GM12878 (cell line): ENCODE data around the gene ZMYND10. TPM values are rescaled to one million over a fixed set of nuclear protein-coding genes. Genes with fewer than 3 reads are reported as not detected.

Experiments used
- ATAC-seq: fragments of 200-7000 bp; cut with Tn5 transposase; 3 replicates; pipeline ENCODE4 v1.9.1; 2020; ENCODE audit warnings: mild to moderate bottlenecking, moderate library complexity
- BruUV-seq: library from RNA; stranded (reverse); fragments of 400-500 nt; replicated peaks from 2 replicates; lab custom pipeline; 2021; lab: Mats Ljungman, UMichigan
- CTCF ChIA-PET: fragments of 300-600 bp; sonication (Branson Sonifier 250); formaldehyde crosslinking; extraction: SDS; loops from one replicate; lab custom pipeline; 2021; ENCODE audit warnings: inconsistent platforms; lab: Yijun Ruan, JAX
- POLR2A ChIA-PET: fragments of 350-600 bp; formaldehyde crosslinking; extraction: SDS; loops from one replicate; lab custom pipeline; 2021; ENCODE audit warnings: inconsistent platforms; lab: Charles Lee
- RAD21 ChIA-PET: fragments of 300-600 bp; sonication (Branson Sonifier 250); formaldehyde crosslinking; loops from one replicate; lab custom pipeline; 2023; ENCODE audit warnings: antibody characterized with exemption; ENCODE audit not compliant: unreplicated experiment; lab: Charles Lee
- SMC1A ChIA-PET: fragments of 300-600 bp; sonication (Branson Sonifier 250); formaldehyde crosslinking; loops from one replicate; lab custom pipeline; 2023; ENCODE audit not compliant: unreplicated experiment, uncharacterized antibody; lab: Charles Lee
- DNase-seq: peaks from one replicate; pipeline ENCODE4 v3.0.0-alpha.2; 2011; ENCODE audit warnings: low read depth, low spot score
- FAIRE-seq: peaks from 3 replicates; lab custom pipeline; 2011; peaks lifted over from hg19 to GRCh38; lab: Jason Lieb, UNC
- H2AFZ ChIP-seq: 2 replicates; pipeline ENCODE4 v1.6.0; 2011; ENCODE audit warnings: low read depth, low read length, control low read depth; ENCODE audit not compliant: control insufficient read depth
- H3K27ac ChIP-seq: 2 replicates; pipeline ENCODE4 v1.5.1; 2011; ENCODE audit warnings: control low read depth; ENCODE audit not compliant: control insufficient read depth, insufficient read depth
- H3K27me3 ChIP-seq, 2 experiments: replicated peaks in 1 of 2; 2 replicates each; pipeline versions ENCODE4 v1.6.0 to v1.6.1; 2011; ENCODE audit warnings: low read length in 1 of 2; ENCODE audit not compliant: control insufficient read depth in 2 of 2, insufficient read depth in 2 of 2
- H3K36me3 ChIP-seq, 2 experiments: 2 replicates each; pipeline ENCODE4 v1.5.1; 2011; ENCODE audit warnings: low read length in 1 of 2; ENCODE audit not compliant: control insufficient read depth in 2 of 2, insufficient read depth in 2 of 2
- H3K4me1 ChIP-seq: 2 replicates; pipeline ENCODE4 v1.6.1; 2011; ENCODE audit warnings: mild to moderate bottlenecking, low read length, moderate library complexity, mixed read lengths; ENCODE audit not compliant: control insufficient read depth, insufficient read depth
- H3K4me2 ChIP-seq: 2 replicates; pipeline ENCODE4 v1.6.0; 2011; ENCODE audit warnings: control low read depth; ENCODE audit not compliant: control insufficient read depth, insufficient read depth
- H3K4me3 ChIP-seq: fragments of 200-600 bp; sonication (generic); 2 replicates; pipeline ENCODE4 v1.5.1; 2016
- H3K79me2 ChIP-seq: 2 replicates; pipeline ENCODE4 v1.6.0; 2011; ENCODE audit warnings: low read length; ENCODE audit not compliant: control insufficient read depth, insufficient read depth
- H3K9ac ChIP-seq: 2 replicates; pipeline ENCODE4 v1.8.0; 2011; ENCODE audit warnings: low read length, control low read depth, mixed read lengths; ENCODE audit not compliant: control insufficient read depth, insufficient read depth
- H3K9me3 ChIP-seq: replicated peaks from 3 replicates; pipeline ENCODE4 v1.5.1; 2011; ENCODE audit warnings: mild to moderate bottlenecking, low read length; ENCODE audit not compliant: control insufficient read depth, insufficient read depth
- H4K20me1 ChIP-seq: 2 replicates; pipeline ENCODE4 v1.6.0; 2011; ENCODE audit not compliant: control insufficient read depth, insufficient read depth
- BHLHE40 ChIP-seq, 2 experiments: fragments of 450-650 bp in 1 of 2; IDR thresholded peaks; 2 replicates each; pipeline ENCODE4 v1.6.1; 2011 to 2017; ENCODE audit warnings: low read depth in 2 of 2, borderline replicate concordance in 1 of 2, improper control_type of control experiment in 1 of 2, low read length in 1 of 2, mild to moderate bottlenecking in 1 of 2
- EED ChIP-seq: sonication (generic); IDR thresholded peaks from 2 replicates; pipeline ENCODE4 v1.6.1; 2016; ENCODE audit warnings: antibody characterized with exemption, low read depth
- MYC ChIP-seq: IDR thresholded peaks from 2 replicates; pipeline ENCODE4 v1.6.1; 2011; ENCODE audit warnings: mild to moderate bottlenecking, low read length, moderate library complexity, inconsistent platforms; ENCODE audit not compliant: insufficient read depth, insufficient replicate concordance, insufficient read length, severe bottlenecking
- POU2F2 ChIP-seq: IDR thresholded peaks from 3 replicates; pipeline ENCODE4 v1.6.1; 2011; ENCODE audit warnings: low read depth, mild to moderate bottlenecking, low read length, borderline replicate concordance
- RAD21 ChIP-seq: IDR thresholded peaks from 2 replicates; pipeline ENCODE4 v1.6.1; 2011; ENCODE audit warnings: mild to moderate bottlenecking, low read depth, low read length, moderate library complexity; ENCODE audit not compliant: insufficient read depth
- WGBS: methylation state at CpG from one replicate; pipeline ENCODE4 v1.1.6; 2016; ENCODE audit warnings: low lambda C conversion rate; ENCODE audit not compliant: insufficient replicate concordance, insufficient coverage; ENCODE audit errors: missing lambda C conversion rate; 5-methylcytosine and 5-hydroxymethylcytosine counted together
- in situ Hi-C: fragments of 300-500 bp; cut with MboI; formaldehyde crosslinking; loops from 9 replicates; pipeline ENCODE4 v1.14.3; 2018; ENCODE audit warnings: mixed read lengths
- intact Hi-C: fragments of 100-400 bp; cut with micrococcal nuclease; formaldehyde crosslinking; loops from one replicate; pipeline ENCODE4 v1.14.2; 2022; ENCODE audit not compliant: unreplicated experiment
- polyA plus RNA-seq, 11 experiments: library from polyadenylated mRNA; depleted of rRNA in 4 of 11; unstranded in 6 of 11; stranded (reverse) in 5 of 11; fragments of >200 nt; fragmentation: Nextera tagmentation in 4 of 11; fragmentation: Illumina TruSeq in 1 of 11; extraction: Ambion mirVana in 4 of 11; extraction: Trizol in 1 of 11; gene quantifications; 1 replicate in 1 of 11; 2 replicates in 10 of 11; pipeline versions ENCODE4 v1.2.1 to v1.2.3, GENCODE V29; 2011 to 2016; ENCODE audit warnings: inconsistent platforms in 2 of 11, missing spikeins in 2 of 11, low read depth in 1 of 11
- total RNA-seq, 4 experiments: library from RNA; depleted of rRNA in 3 of 4; stranded (reverse); fragments of >200 nt in 3 of 4; fragmentation: Illumina TruSeq in 1 of 4; extraction: Trizol in 1 of 4; gene quantifications; 2 replicates each; pipeline versions ENCODE4 v1.2.1 to v1.2.3, GENCODE V29; 2013 to 2021
- TF ChIP-seq, protein P1 (sequence below): IDR thresholded peaks from 2 replicates; pipeline ENCODE4 v1.6.1; 2011; ENCODE audit warnings: low read depth, low read length, improper control_type of control experiment, borderline replicate concordance
- TF ChIP-seq, protein P2 (sequence below): IDR thresholded peaks from 2 replicates; pipeline ENCODE4 v1.6.1; 2012; ENCODE audit warnings: improper control_type of control experiment, low read depth, low read length; ENCODE audit not compliant: insufficient replicate concordance

ZMYND10 gene
- total and polyA plus RNA-seq, 10 of the 15 experiments (the other 5 are each of a cell fraction or from before 2014, with no cell fraction given) = 0.11 to 1.0 (median 0.37) TPM

DNA sequence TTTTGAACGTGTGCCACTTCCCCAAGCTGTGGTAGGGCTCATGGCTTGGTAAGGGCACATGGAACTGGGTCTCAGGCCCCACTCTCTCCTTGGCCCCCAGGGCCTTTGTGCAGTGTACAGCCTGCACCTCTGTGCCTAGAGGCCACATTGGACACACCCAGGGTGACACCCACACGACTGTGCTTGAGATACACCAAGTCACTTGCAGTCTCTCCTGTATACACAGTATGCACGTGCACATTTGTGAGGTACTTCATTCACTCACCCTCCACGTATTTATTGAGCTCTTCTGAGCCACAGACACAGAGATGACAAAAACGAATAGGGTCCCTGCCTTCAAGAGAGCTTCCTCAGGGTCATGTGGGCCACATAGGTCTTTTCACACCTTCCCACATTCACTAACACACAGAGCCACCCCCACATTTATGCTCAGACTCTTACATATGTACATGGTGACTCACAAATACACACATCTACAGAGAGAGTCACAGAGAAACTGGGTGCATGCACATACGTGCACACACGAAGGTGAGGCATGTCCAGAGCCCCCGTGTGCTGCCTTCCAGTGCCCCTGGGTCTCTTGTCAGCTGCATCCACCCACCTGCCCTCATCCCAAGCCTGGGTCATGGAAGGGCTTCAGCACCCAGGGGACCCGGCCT lies 23.6 kb upstream of the ZMYND10 start:
- TF ChIP-seq MYC (no peak), BHLHE40 (IDR thresholded peaks at IDR 0.05; ENCODE audit: borderline replicate concordance in 1 of 2, low read depth in 2 of 2, low read length in 1 of 2) (peak in 1 of 2 experiments; percentile 27; a peak in 1 of 4 replicates), POU2F2 (no peak), RAD21 (no peak), EED (no peak)
- TF ChIP-seq, protein P1, sequence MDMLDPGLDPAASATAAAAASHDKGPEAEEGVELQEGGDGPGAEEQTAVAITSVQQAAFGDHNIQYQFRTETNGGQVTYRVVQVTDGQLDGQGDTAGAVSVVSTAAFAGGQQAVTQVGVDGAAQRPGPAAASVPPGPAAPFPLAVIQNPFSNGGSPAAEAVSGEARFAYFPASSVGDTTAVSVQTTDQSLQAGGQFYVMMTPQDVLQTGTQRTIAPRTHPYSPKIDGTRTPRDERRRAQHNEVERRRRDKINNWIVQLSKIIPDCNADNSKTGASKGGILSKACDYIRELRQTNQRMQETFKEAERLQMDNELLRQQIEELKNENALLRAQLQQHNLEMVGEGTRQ = no peak
- TF ChIP-seq, protein P2, sequence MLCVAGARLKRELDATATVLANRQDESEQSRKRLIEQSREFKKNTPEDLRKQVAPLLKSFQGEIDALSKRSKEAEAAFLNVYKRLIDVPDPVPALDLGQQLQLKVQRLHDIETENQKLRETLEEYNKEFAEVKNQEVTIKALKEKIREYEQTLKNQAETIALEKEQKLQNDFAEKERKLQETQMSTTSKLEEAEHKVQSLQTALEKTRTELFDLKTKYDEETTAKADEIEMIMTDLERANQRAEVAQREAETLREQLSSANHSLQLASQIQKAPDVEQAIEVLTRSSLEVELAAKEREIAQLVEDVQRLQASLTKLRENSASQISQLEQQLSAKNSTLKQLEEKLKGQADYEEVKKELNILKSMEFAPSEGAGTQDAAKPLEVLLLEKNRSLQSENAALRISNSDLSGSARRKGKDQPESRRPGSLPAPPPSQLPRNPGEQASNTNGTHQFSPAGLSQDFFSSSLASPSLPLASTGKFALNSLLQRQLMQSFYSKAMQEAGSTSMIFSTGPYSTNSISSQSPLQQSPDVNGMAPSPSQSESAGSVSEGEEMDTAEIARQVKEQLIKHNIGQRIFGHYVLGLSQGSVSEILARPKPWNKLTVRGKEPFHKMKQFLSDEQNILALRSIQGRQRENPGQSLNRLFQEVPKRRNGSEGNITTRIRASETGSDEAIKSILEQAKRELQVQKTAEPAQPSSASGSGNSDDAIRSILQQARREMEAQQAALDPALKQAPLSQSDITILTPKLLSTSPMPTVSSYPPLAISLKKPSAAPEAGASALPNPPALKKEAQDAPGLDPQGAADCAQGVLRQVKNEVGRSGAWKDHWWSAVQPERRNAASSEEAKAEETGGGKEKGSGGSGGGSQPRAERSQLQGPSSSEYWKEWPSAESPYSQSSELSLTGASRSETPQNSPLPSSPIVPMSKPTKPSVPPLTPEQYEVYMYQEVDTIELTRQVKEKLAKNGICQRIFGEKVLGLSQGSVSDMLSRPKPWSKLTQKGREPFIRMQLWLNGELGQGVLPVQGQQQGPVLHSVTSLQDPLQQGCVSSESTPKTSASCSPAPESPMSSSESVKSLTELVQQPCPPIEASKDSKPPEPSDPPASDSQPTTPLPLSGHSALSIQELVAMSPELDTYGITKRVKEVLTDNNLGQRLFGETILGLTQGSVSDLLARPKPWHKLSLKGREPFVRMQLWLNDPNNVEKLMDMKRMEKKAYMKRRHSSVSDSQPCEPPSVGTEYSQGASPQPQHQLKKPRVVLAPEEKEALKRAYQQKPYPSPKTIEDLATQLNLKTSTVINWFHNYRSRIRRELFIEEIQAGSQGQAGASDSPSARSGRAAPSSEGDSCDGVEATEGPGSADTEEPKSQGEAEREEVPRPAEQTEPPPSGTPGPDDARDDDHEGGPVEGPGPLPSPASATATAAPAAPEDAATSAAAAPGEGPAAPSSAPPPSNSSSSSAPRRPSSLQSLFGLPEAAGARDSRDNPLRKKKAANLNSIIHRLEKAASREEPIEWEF = no peak
- no peaks in the 10 kb centered on the region for H3K9me3 ChIP-seq
- no peak for DNase-seq
- H3K27ac ChIP-seq = no peak overlapping the region
- no TSS peak for BruUV-seq
- 15% methylated on average over 9 of the region's 9 CpGs for WGBS
- no peaks in the 10 kb centered on the region for H3K79me2 ChIP-seq
- SMC1A ChIA-PET = no interaction called here
- H2AFZ ChIP-seq = no peak overlapping the region
- no peak for ATAC-seq
- no peak overlapping the region for H3K4me3 ChIP-seq
- H3K9ac ChIP-seq = no peak overlapping the region
- H3K27me3 ChIP-seq = no peaks in the 10 kb centered on the region; a peak in 3 of 4 replicates
- CTCF ChIA-PET = no interaction called here
- RAD21 ChIA-PET = no interaction called here
- H3K36me3 ChIP-seq = no peaks in the 10 kb centered on the region
- H3K4me1 ChIP-seq = peaks cover 5% of the 10 kb centered on the region; the same call in 1 of the 2 replicates
- intact Hi-C loops (no loop called here), in situ Hi-C loops (no loop called here)
- POLR2A ChIA-PET = interaction anchor here (0.6 kb wide), 1 partner anchor 16 kb away, joined by 4 read pairs; no protein-coding TSS in a partner anchor
- H4K20me1 ChIP-seq = no peaks in the 10 kb centered on the region
- no peak for FAIRE-seq
- no peak overlapping the region for H3K4me2 ChIP-seq
